Activated CD4-positive, alpha-beta memory T cell treated with anti-CD3 and anti-CD28 coated beads, Interleukin-2, amount 10 ng/mL, durations not matched to agents 7 days and 5 days (primary cell): Measurements from ENCODE around the gene KRTAP10-1. TPM values are rescaled to one million over a fixed set of nuclear protein-coding genes. Genes with fewer than 3 reads are reported as not detected.
"Not testable (repeated sequence)": the region's sequence is repeated elsewhere in the genome, so short reads cannot be mapped to it uniquely, and the experiment has no call there.

Source experiments
- CTCF ChIA-PET: fragments of 350-600 bp; sonication (Branson Sonifier 250); formaldehyde crosslinking; loops from one replicate; lab custom pipeline; 2021; ENCODE audit warnings: antibody characterized with exemption, inconsistent platforms; lab: Charles Lee
- POLR2A ChIA-PET: fragments of 350-600 bp; sonication (Branson Sonifier 250); formaldehyde crosslinking; loops from one replicate; lab custom pipeline; 2021; ENCODE audit warnings: antibody characterized with exemption; lab: Charles Lee
- DNase-seq: peaks from one replicate; pipeline ENCODE4 v3.0.0-alpha.2; 2020
- H3K27ac Mint-ChIP-seq: one replicate; pipeline ENCODE4 v1.8.0; 2021; ENCODE audit warnings: mild to moderate bottlenecking, mixed read lengths
- H3K27me3 Mint-ChIP-seq: one replicate; pipeline ENCODE4 v1.8.0; 2021; ENCODE audit warnings: mixed read lengths
- H3K36me3 Mint-ChIP-seq: one replicate; pipeline ENCODE4 v1.8.0; 2021; ENCODE audit warnings: low read depth, mixed read lengths
- H3K4me1 Mint-ChIP-seq: one replicate; pipeline ENCODE4 v1.8.0; 2021; ENCODE audit warnings: mixed read lengths
- H3K4me3 Mint-ChIP-seq: one replicate; pipeline ENCODE4 v1.8.0; 2021; ENCODE audit warnings: mild to moderate bottlenecking, mixed read lengths
- H3K9me3 Mint-ChIP-seq: one replicate; pipeline ENCODE4 v1.8.0; 2021; ENCODE audit warnings: mixed read lengths
- total RNA-seq, 2 experiments: library from RNA; stranded (reverse); gene quantifications; one replicate each; pipeline ENCODE4 v1.2.3, GENCODE V29; 2021

Gene KRTAP10-1
- total RNA-seq, 2 experiments from 2014 or later, result not detected

GRCh38 chr21:44550285-44550684, 10.3 kb upstream of the KRTAP10-1 start:
- DNase-seq, result peak; percentile 15
- CTCF ChIA-PET, result interaction anchor here (1.1 kb wide), 1 partner anchor 40 kb away, joined by 3 read pairs; no protein-coding TSS in a partner anchor
- H3K4me3 Mint-ChIP-seq, H3K27ac Mint-ChIP-seq, POLR2A ChIA-PET, H3K27me3 Mint-ChIP-seq: not testable (repeated sequence)
- Mint-ChIP-seq H3K36me3 (peaks cover 22% of the 10 kb centered on the region), H3K4me1 (peaks cover 20% of the 10 kb centered on the region), H3K9me3 (peaks cover 18% of the 10 kb centered on the region)

DNA sequence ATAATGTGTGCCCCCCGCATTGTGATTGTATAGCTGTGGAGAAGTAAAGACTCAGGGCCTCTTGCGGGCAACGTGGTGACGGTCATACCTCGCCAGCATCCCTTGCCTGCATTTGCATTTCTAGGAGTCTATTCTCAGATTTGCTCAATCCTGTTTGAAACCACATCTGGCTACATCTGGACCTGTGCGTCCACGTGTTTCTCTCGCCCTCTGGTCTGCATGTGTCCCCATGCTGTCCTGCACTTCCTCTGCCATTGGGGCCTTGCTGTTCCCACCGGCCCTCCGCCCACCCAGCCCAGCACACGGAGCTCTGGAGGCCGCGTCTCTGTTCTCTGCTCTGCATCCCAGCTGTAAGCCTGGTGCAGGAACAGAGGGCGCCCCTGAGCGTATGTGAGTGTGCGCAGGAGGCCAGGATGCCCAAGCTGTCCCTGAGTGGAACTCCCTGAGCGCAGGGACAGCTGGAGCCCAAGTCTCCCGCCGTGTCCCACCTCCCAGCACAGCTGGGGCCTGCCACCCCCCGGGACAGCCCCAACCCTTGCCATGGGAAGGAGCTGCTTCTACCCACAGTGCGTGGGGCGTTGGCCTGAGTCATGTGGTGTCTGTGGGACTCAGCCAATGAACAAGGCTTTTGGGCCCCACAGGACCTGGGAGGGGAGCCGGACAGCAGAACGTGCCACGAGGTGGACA, 9.7 kb upstream of the KRTAP10-1 start:
- CTCF ChIA-PET, result interaction anchor here (1.1 kb wide), 1 partner anchor 39 kb away, joined by 3 read pairs; no protein-coding TSS in a partner anchor
- H3K36me3 Mint-ChIP-seq, result peaks cover 22% of the 10 kb centered on the region
- POLR2A ChIA-PET, result interaction anchor here (0.7 kb wide), 1 partner anchor 69 kb away, joined by 3 read pairs; no protein-coding TSS in a partner anchor

DNA sequence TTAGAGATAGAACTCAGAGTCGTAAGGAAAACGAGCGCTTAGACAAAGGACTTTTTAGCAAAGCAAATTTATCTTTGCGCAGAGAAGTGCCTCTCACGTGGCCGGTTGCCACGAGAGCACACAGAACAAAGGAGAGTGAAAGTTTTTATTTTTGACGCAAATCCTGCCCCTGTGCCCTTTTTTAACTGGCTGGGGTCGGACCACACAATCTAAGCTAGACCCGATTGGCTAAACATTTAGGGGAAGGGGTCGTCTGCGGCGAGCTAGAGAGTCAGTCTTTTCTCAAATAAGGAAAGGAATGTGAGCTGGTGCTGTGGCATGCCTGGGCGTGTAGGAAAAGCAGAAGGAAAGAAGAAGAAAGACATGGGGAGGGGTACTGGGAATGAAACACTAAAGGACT, 8.9 kb upstream of the KRTAP10-1 start:
- CTCF ChIA-PET, result no interaction called here
- H3K36me3 Mint-ChIP-seq, result peaks cover 22% of the 10 kb centered on the region

More for the DNA sequence above, 9.7 kb upstream of the KRTAP10-1 start:
- Mint-ChIP-seq H3K27me3 (peaks cover 2% of the 10 kb centered on the region), H3K4me1 (peaks cover 20% of the 10 kb centered on the region), H3K27ac (no peak overlapping the region), H3K4me3 (no peak overlapping the region), H3K9me3 (peaks cover 18% of the 10 kb centered on the region)
- DNase-seq, result peak; percentile 13

GRCh38 chr21:44548381-44548780, 8.4 kb upstream of the KRTAP10-1 start:
- H3K9me3 Mint-ChIP-seq, result peaks cover 18% of the 10 kb centered on the region
- peaks cover 20% of the 10 kb centered on the region for H3K4me1 Mint-ChIP-seq
- H3K4me3 Mint-ChIP-seq, result no peak overlapping the region
- H3K27ac Mint-ChIP-seq, result no peak overlapping the region
- H3K27me3 Mint-ChIP-seq, result peaks cover 2% of the 10 kb centered on the region
- peaks cover 22% of the 10 kb centered on the region for H3K36me3 Mint-ChIP-seq
- no peak for DNase-seq
- ChIA-PET CTCF (no interaction called here), POLR2A (interaction anchor here (1.4 to 1.7 kb wide), 3 partner anchors 71 to 253 kb away, joined by 4 to 8 read pairs (median 6); partner anchors contain the start of genes KRTAP12-3 and UBE2G2)

More for the DNA sequence above, 8.9 kb upstream of the KRTAP10-1 start:
- Mint-ChIP-seq H3K4me3 (no peak overlapping the region), H3K27me3 (peaks cover 2% of the 10 kb centered on the region), H3K27ac (no peak overlapping the region), H3K9me3 (peaks cover 18% of the 10 kb centered on the region), H3K4me1 (peaks cover 20% of the 10 kb centered on the region)
- no peak for DNase-seq
- POLR2A ChIA-PET, result interaction anchor here (0.7 kb wide), 1 partner anchor 70 kb away, joined by 3 read pairs; no protein-coding TSS in a partner anchor

DNA sequence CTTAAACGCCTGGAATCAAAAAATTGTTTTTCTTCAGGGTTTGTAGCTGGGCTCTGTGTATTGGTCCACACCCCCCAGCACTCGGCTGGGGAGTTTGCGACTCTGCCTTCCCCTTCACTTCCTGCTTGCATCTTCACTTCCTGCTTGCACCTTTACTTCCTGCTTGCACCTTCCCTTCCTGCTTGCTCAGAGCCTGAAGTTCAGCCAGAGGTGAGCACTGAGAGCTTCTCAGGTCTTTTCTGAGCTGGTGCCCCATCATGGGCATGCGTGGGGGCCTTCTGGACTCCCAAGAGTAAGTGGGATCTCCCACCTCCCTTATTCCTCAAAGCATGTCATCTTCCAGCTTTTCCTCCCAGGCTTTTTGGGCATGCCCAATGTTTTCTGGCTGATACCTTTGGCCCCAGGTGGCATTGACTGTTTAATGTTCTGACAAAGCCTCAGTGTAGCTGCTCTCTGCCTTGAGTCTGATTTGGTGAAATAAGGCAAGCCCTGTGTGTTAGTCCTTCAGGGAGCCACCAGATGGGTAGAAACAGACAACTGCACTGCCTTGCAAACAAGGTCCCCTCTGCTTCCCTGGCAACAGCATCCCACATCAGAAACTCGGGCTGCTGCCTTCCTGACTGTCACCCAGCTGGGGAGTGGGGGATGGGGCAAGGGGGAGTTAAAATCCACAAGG, 7.8 kb upstream of the KRTAP10-1 start:
- Mint-ChIP-seq H3K4me1 (peaks cover 20% of the 10 kb centered on the region), H3K4me3 (peak overlapping the region; percentile 45), H3K27me3 (peaks cover 2% of the 10 kb centered on the region), H3K36me3 (peaks cover 22% of the 10 kb centered on the region), H3K27ac (peak overlapping the region; percentile 46), H3K9me3 (peaks cover 18% of the 10 kb centered on the region)
- ChIA-PET CTCF (interaction anchor here (0.9 to 1.1 kb wide), 2 partner anchors 10 to 37 kb away, joined by 3 to 4 read pairs; no protein-coding TSS in a partner anchor), POLR2A (interaction anchor here (0.9 to 1.7 kb wide), 5 partner anchors 34 to 254 kb away, joined by 3 to 8 read pairs (median 4); partner anchors contain the start of genes KRTAP12-3 and UBE2G2)
- peak; percentile 53 for DNase-seq

DNA sequence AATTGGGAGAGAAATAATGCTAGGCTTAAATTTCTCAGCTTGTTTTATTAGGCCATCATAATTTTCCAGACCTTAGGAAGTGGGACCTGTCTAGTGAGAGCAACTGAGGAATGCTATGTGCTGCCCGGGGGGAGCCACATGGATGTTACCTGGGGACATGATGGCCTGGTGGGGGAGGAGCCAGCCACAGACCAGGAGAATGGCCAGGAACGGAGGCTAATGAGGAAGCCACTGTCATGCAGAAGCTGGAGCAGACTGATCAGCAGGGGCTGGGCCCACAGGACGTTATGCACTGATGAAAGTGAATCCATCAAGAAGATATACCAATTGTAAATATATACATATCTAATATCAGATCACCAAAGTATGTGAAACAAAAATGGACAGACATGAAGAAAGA, 4.6 kb upstream of the KRTAP10-1 start:
- POLR2A ChIA-PET, result no interaction called here

GRCh38 chr21:44542716-44543115, 2.7 kb upstream of the KRTAP10-1 start:
- no peak overlapping the region for H3K27ac Mint-ChIP-seq
- H3K9me3 Mint-ChIP-seq, result peaks cover 17% of the 10 kb centered on the region
- peaks cover 9% of the 10 kb centered on the region for H3K4me1 Mint-ChIP-seq

More for the DNA sequence above, 4.6 kb upstream of the KRTAP10-1 start:
- Mint-ChIP-seq H3K27me3 (peaks cover 4% of the 10 kb centered on the region), H3K27ac (no peak overlapping the region), H3K4me1 (peaks cover 20% of the 10 kb centered on the region), H3K9me3 (peaks cover 18% of the 10 kb centered on the region), H3K4me3 (no peak overlapping the region), H3K36me3 (peaks cover 22% of the 10 kb centered on the region)
- DNase-seq, result no peak
- CTCF ChIA-PET, result no interaction called here

DNA sequence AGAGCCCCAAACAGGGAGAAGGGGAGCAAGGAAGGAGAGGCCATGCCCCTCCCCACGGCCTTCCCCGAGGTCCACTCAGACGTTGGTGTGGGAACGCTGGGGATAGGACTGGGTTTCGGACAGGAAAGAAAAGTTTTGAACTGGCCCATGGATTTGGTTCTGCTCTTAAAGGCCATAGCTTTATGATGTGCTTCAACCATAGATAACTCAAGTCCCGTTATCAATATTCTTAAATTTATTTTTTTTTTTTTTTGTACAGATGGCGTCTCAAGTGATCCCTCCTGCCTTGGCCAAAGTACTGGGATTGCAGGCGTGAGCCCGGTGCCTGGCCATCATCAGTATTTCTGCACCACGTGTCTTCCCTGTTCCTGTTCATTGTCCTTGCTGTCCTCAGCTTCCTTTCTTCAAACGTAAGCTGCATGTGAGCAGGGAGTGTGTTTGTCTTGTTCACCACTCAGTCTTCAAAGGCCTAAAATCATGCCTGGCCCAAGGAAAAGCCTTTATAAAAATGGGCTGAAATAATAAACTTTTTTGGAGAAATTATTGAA, 820 bp upstream of the KRTAP10-1 start:
- Mint-ChIP-seq H3K4me1 (no peaks in the 10 kb centered on the region), H3K27ac (no peak overlapping the region), H3K9me3 (peaks cover 5% of the 10 kb centered on the region), H3K4me3 (no peak overlapping the region), H3K27me3 (peaks cover 6% of the 10 kb centered on the region), H3K36me3 (peaks cover 5% of the 10 kb centered on the region)
- DNase-seq, result no peak
- CTCF ChIA-PET, result no interaction called here
- POLR2A ChIA-PET, result no interaction called here

More at GRCh38 chr21:44542716-44543115, 2.7 kb upstream of the KRTAP10-1 start:
- POLR2A ChIA-PET, result no interaction called here
- Mint-ChIP-seq H3K27me3 (peaks cover 4% of the 10 kb centered on the region), H3K36me3 (peaks cover 20% of the 10 kb centered on the region), H3K4me3 (no peak overlapping the region)
- CTCF ChIA-PET, result no interaction called here
- no peak for DNase-seq

GRCh38 chr21:44539046-44539445, 949 bp downstream of the KRTAP10-1 start:
- ChIA-PET POLR2A (no interaction called here), CTCF (no interaction called here)
- H3K36me3 Mint-ChIP-seq, result no peaks in the 10 kb centered on the region
- H3K4me1 Mint-ChIP-seq, result no peaks in the 10 kb centered on the region
- peaks cover 4% of the 10 kb centered on the region for H3K27me3 Mint-ChIP-seq
- no peak overlapping the region for H3K4me3 Mint-ChIP-seq
- no peak overlapping the region for H3K27ac Mint-ChIP-seq
- no peak for DNase-seq
- H3K9me3 Mint-ChIP-seq, result peaks cover 2% of the 10 kb centered on the region

GRCh38 chr21:44537930-44538911, 1.8 kb downstream of the KRTAP10-1 start:
- H3K36me3 Mint-ChIP-seq, result no peaks in the 10 kb centered on the region
- H3K9me3 Mint-ChIP-seq, result peaks cover 2% of the 10 kb centered on the region
- no peak overlapping the region for H3K27ac Mint-ChIP-seq
- ChIA-PET CTCF (no interaction called here), POLR2A (no interaction called here)
- no peak for DNase-seq
- no peak overlapping the region for H3K4me3 Mint-ChIP-seq
- peaks cover 4% of the 10 kb centered on the region for H3K27me3 Mint-ChIP-seq
- H3K4me1 Mint-ChIP-seq, result no peaks in the 10 kb centered on the region

GRCh38 chr21:44535963-44536362, 4.0 kb downstream of the KRTAP10-1 start:
- ChIA-PET CTCF (interaction anchor here (1.5 kb wide), 1 partner anchor 206 kb away, joined by 3 read pairs; no protein-coding TSS in a partner anchor), POLR2A (no interaction called here)
- H3K4me3 Mint-ChIP-seq, result no peak overlapping the region
- H3K9me3 Mint-ChIP-seq, result peaks cover 2% of the 10 kb centered on the region
- H3K36me3 Mint-ChIP-seq, result no peaks in the 10 kb centered on the region
- peaks cover 2% of the 10 kb centered on the region for H3K27me3 Mint-ChIP-seq
- H3K4me1 Mint-ChIP-seq, result no peaks in the 10 kb centered on the region
- H3K27ac Mint-ChIP-seq, result no peak overlapping the region
- no peak for DNase-seq

GRCh38 chr21:44534688-44535087, 5.3 kb downstream of the KRTAP10-1 start:
- DNase-seq, result no peak
- H3K36me3 Mint-ChIP-seq, result no peaks in the 10 kb centered on the region
- H3K4me3 Mint-ChIP-seq, result no peak overlapping the region
- no peaks in the 10 kb centered on the region for H3K4me1 Mint-ChIP-seq
- H3K9me3 Mint-ChIP-seq, result peaks cover 2% of the 10 kb centered on the region
- ChIA-PET POLR2A (no interaction called here), CTCF (no interaction called here)
- no peak overlapping the region for H3K27ac Mint-ChIP-seq
- peaks cover 2% of the 10 kb centered on the region for H3K27me3 Mint-ChIP-seq
